Measurements from ENCODE around the gene PPHLN1. TPM values are rescaled to one million over a fixed set of nuclear protein-coding genes. Genes with fewer than 3 reads are reported as not detected.

The PPHLN1 gene
- total RNA-seq, 1 donor from 2014 or later: 74.9 TPM

DNA sequence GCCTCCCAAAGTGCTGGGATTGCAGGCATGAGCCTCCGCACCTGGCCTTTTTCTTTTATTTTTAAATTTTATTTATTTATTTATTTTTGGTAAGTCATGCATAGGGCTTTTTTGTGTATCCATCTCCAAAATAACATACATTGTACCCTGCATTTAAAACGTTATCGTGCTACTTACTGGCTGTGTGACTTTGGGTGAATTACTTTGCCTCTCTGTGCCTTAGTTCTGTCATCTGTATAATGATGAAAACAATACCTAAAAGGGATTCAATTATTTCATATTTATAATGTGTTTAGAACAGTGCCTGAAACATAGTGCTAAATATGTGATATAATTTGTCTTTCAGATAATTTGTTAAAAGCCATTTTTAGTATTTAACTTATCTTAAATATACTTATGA, 19.7 kb upstream of the PPHLN1 start:
- Mint-ChIP-seq H3K9me3 (no peaks in the 10 kb centered on the region), H3K27ac (no peak overlapping the region), H3K36me3 (peaks cover 3% of the 10 kb centered on the region), H3K27me3 (ENCODE audit: low read depth) (no peaks in the 10 kb centered on the region), H3K4me1 (no peaks in the 10 kb centered on the region), H3K4me3 (no peak overlapping the region)
- TF ChIP-seq, protein P1, sequence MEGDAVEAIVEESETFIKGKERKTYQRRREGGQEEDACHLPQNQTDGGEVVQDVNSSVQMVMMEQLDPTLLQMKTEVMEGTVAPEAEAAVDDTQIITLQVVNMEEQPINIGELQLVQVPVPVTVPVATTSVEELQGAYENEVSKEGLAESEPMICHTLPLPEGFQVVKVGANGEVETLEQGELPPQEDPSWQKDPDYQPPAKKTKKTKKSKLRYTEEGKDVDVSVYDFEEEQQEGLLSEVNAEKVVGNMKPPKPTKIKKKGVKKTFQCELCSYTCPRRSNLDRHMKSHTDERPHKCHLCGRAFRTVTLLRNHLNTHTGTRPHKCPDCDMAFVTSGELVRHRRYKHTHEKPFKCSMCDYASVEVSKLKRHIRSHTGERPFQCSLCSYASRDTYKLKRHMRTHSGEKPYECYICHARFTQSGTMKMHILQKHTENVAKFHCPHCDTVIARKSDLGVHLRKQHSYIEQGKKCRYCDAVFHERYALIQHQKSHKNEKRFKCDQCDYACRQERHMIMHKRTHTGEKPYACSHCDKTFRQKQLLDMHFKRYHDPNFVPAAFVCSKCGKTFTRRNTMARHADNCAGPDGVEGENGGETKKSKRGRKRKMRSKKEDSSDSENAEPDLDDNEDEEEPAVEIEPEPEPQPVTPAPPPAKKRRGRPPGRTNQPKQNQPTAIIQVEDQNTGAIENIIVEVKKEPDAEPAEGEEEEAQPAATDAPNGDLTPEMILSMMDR (IDR thresholded peaks at IDR 0.05; ENCODE audit: unreplicated experiment): no peak
- DNase-seq (ENCODE audit: low spot score in 2 of 2, unreplicated experiment in 2 of 2): no peak

DNA sequence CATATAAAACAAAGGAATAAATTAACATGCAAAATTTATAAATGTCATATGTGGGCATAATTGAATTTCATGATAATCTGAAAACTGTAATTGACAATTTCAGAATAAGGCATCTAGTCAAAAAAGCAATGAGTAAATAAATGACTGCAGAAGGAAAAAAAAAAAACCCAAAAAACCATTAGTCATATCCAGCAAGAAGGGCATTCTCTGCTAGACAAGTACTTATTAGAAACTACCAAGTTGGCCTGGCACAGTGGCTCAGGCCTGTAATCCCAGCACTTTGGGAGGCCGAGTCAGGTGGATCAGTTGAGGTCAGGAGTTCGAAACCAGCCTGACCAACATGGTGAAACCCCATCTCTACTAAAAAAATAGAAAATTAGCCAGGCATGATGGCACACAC, 17.6 kb upstream of the PPHLN1 start:
- no peak overlapping the region for H3K27ac Mint-ChIP-seq
- TF ChIP-seq, protein P1 (IDR thresholded peaks at IDR 0.05; ENCODE audit: unreplicated experiment): no peak
- no peaks in the 10 kb centered on the region for H3K9me3 Mint-ChIP-seq
- H3K27me3 Mint-ChIP-seq (ENCODE audit: low read depth): no peaks in the 10 kb centered on the region
- no peak for DNase-seq (ENCODE audit: low spot score in 2 of 2, unreplicated experiment in 2 of 2)
- H3K4me1 Mint-ChIP-seq: no peaks in the 10 kb centered on the region
- no peak overlapping the region for H3K4me3 Mint-ChIP-seq
- peaks cover 9% of the 10 kb centered on the region for H3K36me3 Mint-ChIP-seq

DNA sequence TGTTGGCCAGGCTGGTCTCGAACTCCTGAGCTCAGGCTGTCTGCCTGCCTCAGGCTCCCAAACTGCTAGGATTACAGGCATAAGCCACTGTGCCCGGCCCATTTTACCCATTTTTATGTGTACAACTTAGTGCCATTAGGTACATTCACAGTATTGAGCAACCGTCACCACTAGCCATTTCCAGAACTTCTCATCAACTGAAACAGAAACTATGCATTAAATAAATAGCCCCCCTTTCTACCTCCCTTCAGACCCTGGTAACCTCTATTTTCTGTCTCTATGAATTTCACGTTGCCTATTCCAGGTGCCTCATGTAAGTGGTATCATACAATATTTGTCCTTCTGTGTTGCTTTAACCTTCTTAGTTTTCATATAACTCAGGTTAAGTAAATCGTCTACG, 16.0 kb upstream of the PPHLN1 start:
- Mint-ChIP-seq H3K36me3 (peaks cover 14% of the 10 kb centered on the region), H3K4me3 (no peak overlapping the region), H3K4me1 (no peaks in the 10 kb centered on the region), H3K9me3 (no peaks in the 10 kb centered on the region), H3K27me3 (ENCODE audit: low read depth) (no peaks in the 10 kb centered on the region), H3K27ac (no peak overlapping the region)
- no peak for DNase-seq (ENCODE audit: low spot score in 2 of 2, unreplicated experiment in 2 of 2)
- TF ChIP-seq, protein P1 (IDR thresholded peaks at IDR 0.05; ENCODE audit: unreplicated experiment): no peak

DNA sequence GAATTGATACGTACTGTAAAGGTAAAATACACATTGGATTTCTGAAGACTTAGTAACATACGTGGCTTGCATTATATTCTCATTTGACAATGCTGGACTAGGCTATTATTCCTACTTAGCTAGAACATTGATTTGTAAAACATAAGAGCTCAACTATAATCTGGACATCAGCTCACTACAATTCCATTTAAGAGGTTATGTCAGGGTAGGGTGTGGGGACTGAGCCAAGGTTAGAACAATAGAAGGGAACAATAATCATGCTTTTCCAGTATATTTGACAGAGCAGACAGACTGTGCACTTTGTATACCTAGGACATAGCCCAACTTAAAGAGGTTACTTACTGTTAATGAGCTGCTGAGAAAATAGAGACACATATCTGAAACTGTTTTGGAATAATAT, 10.9 kb upstream of the PPHLN1 start:
- H3K36me3 Mint-ChIP-seq: peaks cover 21% of the 10 kb centered on the region

GRCh38 chr12:42320796-42321195, 5.2 kb upstream of the PPHLN1 start:
- DNase-seq (ENCODE audit: low spot score in 2 of 2, unreplicated experiment in 2 of 2): no peak
- Mint-ChIP-seq H3K4me1 (peaks cover 9% of the 10 kb centered on the region), H3K27ac (no peak overlapping the region), H3K4me3 (no peak overlapping the region), H3K36me3 (peaks cover 20% of the 10 kb centered on the region), H3K9me3 (no peaks in the 10 kb centered on the region), H3K27me3 (ENCODE audit: low read depth) (no peaks in the 10 kb centered on the region)
- TF ChIP-seq, protein P1 (IDR thresholded peaks at IDR 0.05; ENCODE audit: unreplicated experiment): no peak

More for the DNA sequence above, 10.9 kb upstream of the PPHLN1 start:
- TF ChIP-seq, protein P1 (IDR thresholded peaks at IDR 0.05; ENCODE audit: unreplicated experiment): no peak
- no peaks in the 10 kb centered on the region for H3K27me3 Mint-ChIP-seq (ENCODE audit: low read depth)
- no peak for DNase-seq (ENCODE audit: low spot score in 2 of 2, unreplicated experiment in 2 of 2)
- H3K4me3 Mint-ChIP-seq: no peak overlapping the region
- no peaks in the 10 kb centered on the region for H3K9me3 Mint-ChIP-seq
- no peaks in the 10 kb centered on the region for H3K4me1 Mint-ChIP-seq
- H3K27ac Mint-ChIP-seq: no peak overlapping the region

DNA sequence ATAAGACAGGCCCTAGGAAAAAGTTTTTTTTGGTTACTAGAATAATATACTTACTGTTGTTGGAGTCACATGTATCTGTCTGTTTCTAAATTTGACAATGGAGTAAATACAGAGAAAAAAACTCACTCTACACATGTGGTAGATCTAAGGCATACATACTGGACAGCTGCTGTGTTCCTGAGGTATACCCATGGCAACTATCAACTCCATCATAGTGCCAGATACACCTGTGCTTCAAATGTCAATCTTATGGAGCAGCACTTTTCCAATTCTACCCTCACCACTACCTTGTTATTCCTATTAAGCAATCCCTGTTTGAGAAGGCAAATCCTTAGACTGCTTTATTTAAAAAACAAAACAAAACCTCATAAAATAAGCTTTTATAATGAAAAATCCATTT, 3.4 kb upstream of the PPHLN1 start:
- peaks cover 19% of the 10 kb centered on the region for H3K36me3 Mint-ChIP-seq
- no peak overlapping the region for H3K4me3 Mint-ChIP-seq
- no peak overlapping the region for H3K27ac Mint-ChIP-seq
- H3K9me3 Mint-ChIP-seq: no peaks in the 10 kb centered on the region
- TF ChIP-seq, protein P1 (IDR thresholded peaks at IDR 0.05; ENCODE audit: unreplicated experiment): no peak
- no peak for DNase-seq (ENCODE audit: low spot score in 2 of 2, unreplicated experiment in 2 of 2)
- H3K4me1 Mint-ChIP-seq: peaks cover 17% of the 10 kb centered on the region
- H3K27me3 Mint-ChIP-seq (ENCODE audit: low read depth): no peaks in the 10 kb centered on the region
